GM12874 (cell line): ENCODE results near the gene LDHAL6A.

Source experiments
- CTCF ChIP-seq: IDR thresholded peaks from 2 replicates; pipeline ENCODE4 v1.5.1; 2011; ENCODE audit warnings: low read depth, mild to moderate bottlenecking, control low read depth, low read length, moderate library complexity; ENCODE audit not compliant: insufficient read depth

Gene LDHAL6A

GRCh38 chr11:18502352-18502751 is 46.7 kb downstream of the LDHAL6A start:
- TF ChIP-seq CTCF, result no peak

GRCh38 chr11:18521122-18521521 is 65.5 kb downstream of the LDHAL6A start:
- TF ChIP-seq CTCF, result no peak

- TF ChIP-seq CTCF, result peak; percentile 30; the same call in 1 of the 2 replicates
Observed at GRCh38 chr11:18522388-18522787, 66.7 kb downstream of the LDHAL6A start.

- TF ChIP-seq CTCF, result no peak
Observed at GRCh38 chr11:18523084-18523483, 67.4 kb downstream of the LDHAL6A start.

GRCh38 chr11:18524248-18524647 is 68.6 kb downstream of the LDHAL6A start:
- TF ChIP-seq CTCF, result no peak

- no peak for TF ChIP-seq CTCF
Observed at GRCh38 chr11:18526130-18526520, 70.5 kb downstream of the LDHAL6A start.

- no peak for TF ChIP-seq CTCF
Observed at GRCh38 chr11:18526521-18527296, 71.1 kb downstream of the LDHAL6A start, which contains the start of gene TSG101. TSS of gene TSG101 (minus strand) at chr11:18526942. CDS start at chr11:18526816, 126 bp downstream.
